ENCODE results near the gene YPEL2.

YPEL2 gene

GRCh38 chr17:59404471-59404870, 73.0 kb downstream of the YPEL2 start:
- Histone ChIP-seq H4K20me1 (ENCODE audit: control insufficient read depth, insufficient read depth, low read depth, low read length) (no peaks in the 10 kb centered on the region), H3K4me1 (ENCODE audit: control insufficient read depth, low read length) (peaks cover 3% of the 10 kb centered on the region; the same call in 1 of the 2 replicates), H3K27ac (ENCODE audit: low read depth, low read length) (no peak overlapping the region), H3K36me3 (ENCODE audit: control insufficient read depth, low read length) (no peaks in the 10 kb centered on the region), H3F3A (ENCODE audit: control insufficient read depth, insufficient read depth) (no peaks in the 10 kb centered on the region), H3K9me3 (ENCODE audit: control insufficient read depth, insufficient read depth, low read length) (no peaks in the 10 kb centered on the region), H3K4me3 (ENCODE audit: low read length) (no peak overlapping the region), H3K27me3 (ENCODE audit: control insufficient read depth, low read length) (0 out of 2 replicates have a peak, but pooled peaks cover 3% of the 10 kb centered on the region), H3K79me2 (ENCODE audit: control insufficient read depth, low read length) (no peaks in the 10 kb centered on the region), H3K4me2 (ENCODE audit: low read length) (no peak overlapping the region), H3K9me2 (replicated peaks; ENCODE audit: control insufficient read depth, low read length) (no peaks in the 10 kb centered on the region)
- TF ChIP-seq CTCF (IDR thresholded peaks at IDR 0.05; ENCODE audit: low read depth, low read length, poor library complexity, severe bottlenecking) (no peak), EZH2phosphoT487 (IDR thresholded peaks at IDR 0.05; ENCODE audit: borderline replicate concordance, low read length) (no peak)

DNA sequence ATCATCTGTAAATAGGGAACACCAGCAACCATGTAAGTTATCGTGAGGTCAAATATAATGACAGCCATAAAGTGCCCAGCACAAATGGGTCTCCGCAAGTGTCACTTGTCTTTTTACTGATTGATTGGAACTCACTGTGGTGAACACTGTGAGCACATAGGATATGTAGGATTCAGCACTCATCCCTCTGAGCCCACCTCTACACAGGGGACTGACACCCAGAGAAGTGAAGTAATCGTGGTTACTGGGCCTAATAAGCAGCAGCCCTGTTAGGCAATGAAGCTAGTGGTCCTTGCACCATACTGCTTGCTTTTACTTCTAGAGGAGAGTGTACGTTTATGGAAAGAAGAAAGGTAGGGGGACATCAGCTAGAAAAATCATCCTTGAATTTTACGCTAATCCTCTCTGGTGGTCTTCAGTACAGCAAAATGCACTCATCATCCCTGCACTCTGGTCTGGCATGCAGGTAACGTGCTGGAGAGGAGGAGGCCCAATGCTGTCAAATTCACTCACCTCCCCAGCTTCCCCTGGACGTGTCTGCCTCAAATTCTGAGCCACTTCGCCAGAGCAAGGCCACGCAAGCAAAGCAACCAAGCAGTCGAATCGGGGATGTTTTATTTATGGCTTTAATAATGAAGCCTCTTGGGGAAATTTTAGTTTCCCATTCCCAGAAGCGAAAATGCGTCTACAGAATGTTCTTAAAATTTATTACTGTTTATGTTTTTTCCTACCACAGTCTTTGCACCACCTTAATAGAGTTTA, 74.7 kb downstream of the YPEL2 start:
- no peaks in the 10 kb centered on the region for H3K9me2 ChIP-seq (replicated peaks; ENCODE audit: control insufficient read depth, low read length)
- H3K4me1 ChIP-seq (ENCODE audit: control insufficient read depth, low read length) = peaks cover 3% of the 10 kb centered on the region; the same call in 1 of the 2 replicates
- no peak for TF ChIP-seq CTCF (IDR thresholded peaks at IDR 0.05; ENCODE audit: low read depth, low read length, poor library complexity, severe bottlenecking)
- TF ChIP-seq EZH2phosphoT487 (IDR thresholded peaks at IDR 0.05; ENCODE audit: borderline replicate concordance, low read length) = no peak
- H3K4me3 ChIP-seq (ENCODE audit: low read length) = no peak overlapping the region
- H3K9me3 ChIP-seq (ENCODE audit: control insufficient read depth, insufficient read depth, low read length) = no peaks in the 10 kb centered on the region
- H3K27me3 ChIP-seq (ENCODE audit: control insufficient read depth, low read length) = 0 out of 2 replicates have a peak, but pooled peaks cover 3% of the 10 kb centered on the region
- H3K27ac ChIP-seq (ENCODE audit: low read depth, low read length) = no peak overlapping the region
- H3K4me2 ChIP-seq (ENCODE audit: low read length) = no peak overlapping the region
- H4K20me1 ChIP-seq (ENCODE audit: control insufficient read depth, insufficient read depth, low read depth, low read length) = no peaks in the 10 kb centered on the region
- H3F3A ChIP-seq (ENCODE audit: control insufficient read depth, insufficient read depth) = no peaks in the 10 kb centered on the region
- no peaks in the 10 kb centered on the region for H3K36me3 ChIP-seq (ENCODE audit: control insufficient read depth, low read length)
- no peaks in the 10 kb centered on the region for H3K79me2 ChIP-seq (ENCODE audit: control insufficient read depth, low read length)

GRCh38 chr17:59406808-59407381, 75.4 kb downstream of the YPEL2 start:
- Histone ChIP-seq H3F3A (ENCODE audit: control insufficient read depth, insufficient read depth) (no peaks in the 10 kb centered on the region), H3K9me2 (replicated peaks; ENCODE audit: control insufficient read depth, low read length) (no peaks in the 10 kb centered on the region), H3K79me2 (ENCODE audit: control insufficient read depth, low read length) (no peaks in the 10 kb centered on the region), H3K27me3 (ENCODE audit: control insufficient read depth, low read length) (0 out of 2 replicates have a peak, but pooled peaks cover 3% of the 10 kb centered on the region), H3K27ac (ENCODE audit: low read depth, low read length) (no peak overlapping the region), H3K36me3 (ENCODE audit: control insufficient read depth, low read length) (no peaks in the 10 kb centered on the region), H3K4me1 (ENCODE audit: control insufficient read depth, low read length) (peaks cover 3% of the 10 kb centered on the region; the same call in 1 of the 2 replicates), H3K4me2 (ENCODE audit: low read length) (no peak overlapping the region), H4K20me1 (ENCODE audit: control insufficient read depth, insufficient read depth, low read depth, low read length) (no peaks in the 10 kb centered on the region), H3K4me3 (ENCODE audit: low read length) (no peak overlapping the region), H3K9me3 (ENCODE audit: control insufficient read depth, insufficient read depth, low read length) (no peaks in the 10 kb centered on the region)
- TF ChIP-seq EZH2phosphoT487 (IDR thresholded peaks at IDR 0.05; ENCODE audit: borderline replicate concordance, low read length) (no peak), CTCF (IDR thresholded peaks at IDR 0.05; ENCODE audit: low read depth, low read length, poor library complexity, severe bottlenecking) (no peak)
